ENCODE data around the gene CKB.

DNA sequence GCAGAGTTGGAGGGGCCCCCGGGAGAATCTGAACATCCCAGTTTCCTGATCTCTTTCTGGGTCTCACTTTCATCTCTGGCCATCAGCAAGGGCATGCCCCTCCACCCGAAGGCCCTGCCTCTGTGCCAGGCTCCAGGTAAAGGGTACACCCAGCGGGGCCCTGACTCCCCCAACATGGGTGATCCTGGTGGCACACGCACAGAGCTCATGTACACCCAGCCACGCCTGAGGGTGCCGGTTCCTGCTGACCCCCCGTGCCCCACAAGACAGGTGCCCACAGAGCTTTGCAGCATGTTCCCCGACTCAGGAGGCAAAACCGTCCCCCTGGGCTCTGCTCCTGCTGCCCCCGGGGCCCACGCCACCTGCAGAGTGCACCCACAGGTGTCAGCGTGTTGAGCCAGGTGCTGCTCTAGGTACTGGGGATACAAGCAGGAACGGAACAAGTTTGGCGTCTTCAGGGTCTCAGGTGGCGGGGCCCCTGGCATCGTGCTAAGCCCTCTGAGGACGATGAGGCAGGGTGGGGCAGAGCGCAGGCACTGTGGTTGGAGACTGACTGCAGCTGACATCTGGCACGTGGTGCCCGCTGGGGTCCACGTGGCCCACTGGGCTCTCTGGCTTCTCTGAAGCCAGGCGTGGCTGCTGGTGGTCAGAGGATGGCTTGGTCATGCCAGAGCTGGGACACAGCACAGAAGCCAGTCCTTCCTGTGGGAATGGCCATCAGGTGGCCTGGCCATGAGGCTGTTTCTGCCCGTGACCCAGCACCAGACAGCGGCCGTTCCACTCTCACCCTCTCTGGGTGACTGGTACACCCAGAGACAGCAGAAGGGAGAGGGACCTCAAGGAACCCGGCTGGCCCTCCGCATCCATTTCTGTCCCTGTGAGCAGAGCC lies 26.1 kb upstream of the CKB start:
- TF ChIP-seq POLR2A (IDR thresholded peaks at IDR 0.05; ENCODE audit: low read depth, low read length) (no peak), POLR2AphosphoS5 (IDR thresholded peaks at IDR 0.05; ENCODE audit: low read depth, low read length) (no peak)

Measured in GM12892 (cell line).